Bronchial epithelial cell (primary cell): Measurements from ENCODE around the gene POMT2. TPM values are rescaled to one million over a fixed set of nuclear protein-coding genes. Genes with fewer than 3 reads are reported as not detected.
A peak's percentile ranks its signal among the peaks of the same experiment; 100 is the strongest.
"Not testable (repeated sequence)": the region's sequence is repeated elsewhere in the genome, so short reads cannot be mapped to it uniquely, and the experiment has no call there.

Experiments
- DNase-seq: peaks from one replicate; pipeline ENCODE4 v3.0.0-alpha.2; 2010; ENCODE audit warnings: low read depth
- FAIRE-seq: peaks from 2 replicates; lab custom pipeline; 2011; peaks lifted over from hg19 to GRCh38; lab: Jason Lieb, UNC
- H3K27me3 ChIP-seq: 2 replicates; pipeline ENCODE4 v1.5.1; 2011; ENCODE audit warnings: low read length; ENCODE audit not compliant: control insufficient read depth, insufficient read depth
- H3K36me3 ChIP-seq: 2 replicates; pipeline ENCODE4 v1.5.1; 2011; ENCODE audit warnings: low read length; ENCODE audit not compliant: control insufficient read depth, insufficient read depth
- H3K4me3 ChIP-seq: 2 replicates; pipeline ENCODE4 v1.5.1; 2011; ENCODE audit warnings: mild to moderate bottlenecking, low read depth, low read length, control low read depth
- total RNA-seq: library from RNA; depleted of rRNA; stranded (reverse); fragments of >200 nt; gene quantifications from 2 replicates; pipeline ENCODE4 v1.2.1, GENCODE V29; 2014
- TF ChIP-seq, protein P1 (sequence below): IDR thresholded peaks from 2 replicates; pipeline ENCODE4 v1.5.1; 2011; ENCODE audit warnings: mild to moderate bottlenecking, moderate library complexity, low read length, control low read depth, inconsistent platforms; ENCODE audit not compliant: insufficient read depth, severe bottlenecking

Gene POMT2
- total RNA-seq, 1 donor from 2014 or later: 5.8 TPM

DNA sequence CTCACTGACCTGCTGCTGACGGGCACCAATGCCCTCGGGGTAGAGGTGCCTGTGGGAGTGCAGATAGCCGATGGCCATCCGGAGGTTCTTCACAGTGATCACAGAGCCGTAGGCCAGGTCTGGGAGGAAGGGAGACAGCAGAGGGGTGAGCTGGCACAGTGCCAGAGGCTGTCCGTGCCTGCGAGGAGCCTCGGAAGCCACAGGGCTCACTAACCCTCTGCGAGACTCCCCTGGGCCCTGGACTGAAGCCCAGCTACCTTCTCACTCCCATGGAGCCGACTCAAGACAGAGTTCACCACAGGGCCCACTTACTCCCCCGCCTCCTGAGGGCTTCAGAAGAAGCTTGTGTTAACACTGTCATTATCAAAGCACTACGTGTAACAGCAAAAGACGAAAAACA lies 24.5 kb downstream of the POMT2 start:
- TF ChIP-seq, protein P1, sequence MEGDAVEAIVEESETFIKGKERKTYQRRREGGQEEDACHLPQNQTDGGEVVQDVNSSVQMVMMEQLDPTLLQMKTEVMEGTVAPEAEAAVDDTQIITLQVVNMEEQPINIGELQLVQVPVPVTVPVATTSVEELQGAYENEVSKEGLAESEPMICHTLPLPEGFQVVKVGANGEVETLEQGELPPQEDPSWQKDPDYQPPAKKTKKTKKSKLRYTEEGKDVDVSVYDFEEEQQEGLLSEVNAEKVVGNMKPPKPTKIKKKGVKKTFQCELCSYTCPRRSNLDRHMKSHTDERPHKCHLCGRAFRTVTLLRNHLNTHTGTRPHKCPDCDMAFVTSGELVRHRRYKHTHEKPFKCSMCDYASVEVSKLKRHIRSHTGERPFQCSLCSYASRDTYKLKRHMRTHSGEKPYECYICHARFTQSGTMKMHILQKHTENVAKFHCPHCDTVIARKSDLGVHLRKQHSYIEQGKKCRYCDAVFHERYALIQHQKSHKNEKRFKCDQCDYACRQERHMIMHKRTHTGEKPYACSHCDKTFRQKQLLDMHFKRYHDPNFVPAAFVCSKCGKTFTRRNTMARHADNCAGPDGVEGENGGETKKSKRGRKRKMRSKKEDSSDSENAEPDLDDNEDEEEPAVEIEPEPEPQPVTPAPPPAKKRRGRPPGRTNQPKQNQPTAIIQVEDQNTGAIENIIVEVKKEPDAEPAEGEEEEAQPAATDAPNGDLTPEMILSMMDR: no peak
- FAIRE-seq: no peak
- Histone ChIP-seq H3K27me3 (no peaks in the 10 kb centered on the region), H3K4me3 (no peak overlapping the region), H3K36me3 (peaks cover 1% of the 10 kb centered on the region)
- DNase-seq: no peak

DNA sequence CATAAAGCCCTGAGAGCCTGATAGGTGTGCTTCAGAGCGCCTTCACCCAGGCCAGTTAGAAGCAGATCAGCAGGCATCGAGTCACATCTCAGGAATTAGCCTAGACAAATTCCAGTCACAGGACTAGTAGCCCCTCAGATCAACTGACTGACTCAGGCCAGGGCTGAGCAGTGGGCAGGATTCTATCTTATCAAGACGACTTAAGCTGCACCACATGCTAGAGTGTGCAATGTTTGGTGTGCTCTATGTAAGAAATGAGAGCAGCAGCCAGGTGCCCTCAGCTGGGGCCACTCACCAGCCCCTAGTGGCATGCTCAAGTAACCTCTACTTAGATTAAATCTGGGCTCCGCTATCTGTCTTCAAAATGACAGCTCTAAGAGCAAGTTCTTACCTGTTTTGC lies 30.0 kb downstream of the POMT2 start:
- FAIRE-seq (no peak), DNase-seq (peak; percentile 40)
- TF ChIP-seq, protein P1: no peak
- peaks cover 1% of the 10 kb centered on the region for H3K36me3 ChIP-seq
- no peaks in the 10 kb centered on the region for H3K27me3 ChIP-seq
- H3K4me3 ChIP-seq: no peak overlapping the region

- FAIRE-seq (no peak), DNase-seq (no peak)
- Histone ChIP-seq H3K27me3 (no peaks in the 10 kb centered on the region), H3K4me3 (no peak overlapping the region), H3K36me3 (peaks cover 6% of the 10 kb centered on the region)
- TF ChIP-seq, protein P1: no peak
These were observed 34.1 kb downstream of the POMT2 start for GRCh38 chr14:77286576-77286975.

GRCh38 chr14:77284466-77284865 lies 36.2 kb downstream of the POMT2 start:
- Histone ChIP-seq H3K27me3 (no peaks in the 10 kb centered on the region), H3K4me3 (no peak overlapping the region), H3K36me3 (peaks cover 8% of the 10 kb centered on the region)
- TF ChIP-seq, protein P1: no peak
- FAIRE-seq: peak; percentile 23
- DNase-seq: no peak

DNA sequence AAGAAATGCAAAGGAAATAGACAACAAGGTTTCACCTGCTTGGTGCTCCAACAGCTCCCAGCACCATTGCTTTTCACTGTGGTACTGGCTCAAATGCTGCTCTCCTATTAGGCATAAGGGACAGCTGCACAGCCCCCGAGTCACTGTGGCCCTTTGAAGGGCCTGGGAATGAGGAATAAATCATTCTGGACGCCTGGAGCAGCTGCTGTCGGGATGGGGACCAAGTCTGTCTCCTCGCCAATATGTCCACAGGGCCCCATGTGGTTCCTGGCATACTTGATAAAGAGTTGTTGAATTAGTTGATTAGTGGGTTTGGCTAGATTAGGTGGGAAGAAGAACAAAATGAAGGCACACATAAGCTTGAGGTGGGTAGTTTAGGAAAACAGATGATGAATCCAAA lies 36.6 kb downstream of the POMT2 start:
- TF ChIP-seq, protein P1: no peak

DNA sequence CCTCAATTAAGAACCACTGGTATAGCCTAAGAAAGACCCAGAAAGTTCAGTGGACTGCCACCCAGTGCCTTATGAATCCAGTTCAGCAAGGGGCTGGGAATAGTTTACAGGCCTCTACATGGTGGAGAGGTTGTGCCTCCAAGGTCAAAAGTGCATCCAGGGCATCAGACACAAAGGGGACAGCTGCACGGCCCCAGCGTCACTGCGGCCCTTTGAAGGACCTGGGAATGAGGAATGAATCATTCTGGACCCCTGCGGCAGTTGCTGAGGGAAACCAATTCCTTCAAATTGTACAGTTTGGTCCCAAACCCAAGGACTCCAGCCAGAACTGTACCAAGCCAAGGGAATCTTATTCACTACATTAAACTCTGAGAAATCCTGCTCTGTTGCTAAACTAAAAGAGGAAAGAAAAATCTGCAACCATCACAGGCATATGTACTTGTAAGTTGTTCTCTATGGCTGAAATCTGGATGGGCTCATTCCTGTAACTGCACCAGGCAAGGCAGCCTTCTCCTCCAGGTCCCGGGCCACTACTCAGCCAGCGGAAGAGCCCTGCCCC lies 38.8 kb downstream of the POMT2 start:
- no peak overlapping the region for H3K4me3 ChIP-seq
- TF ChIP-seq, protein P1: no peak
- no peaks in the 10 kb centered on the region for H3K27me3 ChIP-seq
- FAIRE-seq (no peak), DNase-seq (no peak)
- H3K36me3 ChIP-seq: peaks cover 14% of the 10 kb centered on the region

More for the DNA sequence above, 36.6 kb downstream of the POMT2 start:
- H3K36me3 ChIP-seq: peaks cover 10% of the 10 kb centered on the region
- no peaks in the 10 kb centered on the region for H3K27me3 ChIP-seq
- no peak overlapping the region for H3K4me3 ChIP-seq
- DNase-seq (no peak), FAIRE-seq (no peak)

GRCh38 chr14:77280921-77281320 lies 39.8 kb downstream of the POMT2 start:
- not testable (repeated sequence) for DNase-seq, FAIRE-seq, H3K27me3 ChIP-seq, H3K4me3 ChIP-seq
- H3K36me3 ChIP-seq: peaks cover 15% of the 10 kb centered on the region
